HCT116 (cell line): ENCODE measurements around the gene DNAJC4. TPM values are rescaled to one million over a fixed set of nuclear protein-coding genes. Genes with fewer than 3 reads are reported as not detected.

Source experiments
- ATAC-seq: fragments of 200-7000 bp; cut with Tn5 transposase; 2 replicates; pipeline ENCODE4 v1.9.1; 2020; ENCODE audit warnings: mild to moderate bottlenecking, moderate library complexity
- BruUV-seq: library from RNA; stranded (reverse); fragments of 400-500 nt; replicated peaks from 2 replicates; lab custom pipeline; 2021; lab: Mats Ljungman, UMichigan
- CTCF ChIA-PET: fragments of 300-600 bp; sonication (Branson Sonifier 250); formaldehyde crosslinking; loops from one replicate; lab custom pipeline; 2021; ENCODE audit warnings: antibody characterized with exemption; lab: Charles Lee
- POLR2A ChIA-PET: fragments of 300-600, 350-600 bp; sonication (Branson Sonifier 250); formaldehyde crosslinking; loops from one replicate; lab custom pipeline; 2021; ENCODE audit warnings: antibody characterized with exemption; lab: Charles Lee
- RAD21 ChIA-PET, 2 experiments: fragments of 300-600 bp; sonication (Branson Sonifier 250); formaldehyde crosslinking; loops; one replicate each; lab custom pipeline; 2023; ENCODE audit warnings: low total read pairs in 2 of 2; ENCODE audit not compliant: uncharacterized antibody in 2 of 2, unreplicated experiment in 2 of 2, low non-redundant PET in 1 of 2; lab: Charles Lee
- DNase-seq: peaks from one replicate; pipeline ENCODE4 v3.0.0-alpha.2; 2010; ENCODE audit warnings: low read depth, low spot score
- H2AFZ ChIP-seq: fragments of 200-600 bp; shearing (Covaris generic), sonication (generic); 2 replicates; pipeline ENCODE4 v1.6.1; 2017; ENCODE audit warnings: low read depth, mixed run types, mixed read lengths, antibody characterized with exemption, low read length; ENCODE audit not compliant: poor library complexity, severe bottlenecking
- H3K27ac ChIP-seq: 2 replicates; pipeline ENCODE4 v1.5.1; 2012; ENCODE audit warnings: low read depth, low read length
- H3K27me3 ChIP-seq: fragments of 200-600 bp; sonication (generic); 2 replicates; pipeline ENCODE4 v1.6.1; 2016; ENCODE audit warnings: mixed run types, low read length, mixed read lengths; ENCODE audit not compliant: insufficient read depth
- H3K36me3 ChIP-seq, 2 experiments: fragments of 200-500 bp in 1 of 2; fragments of 200-600 bp in 1 of 2; sonication (Bioruptor generic) in 1 of 2; sonication (generic) in 1 of 2; 2 replicates each; pipeline versions ENCODE4 v1.5.1 to v1.6.1; 2014 to 2016; ENCODE audit warnings: low read length in 2 of 2, inconsistent platforms in 1 of 2, mixed read lengths in 1 of 2, mixed run types in 1 of 2; ENCODE audit not compliant: insufficient read depth in 2 of 2, control insufficient read depth in 1 of 2
- H3K4me1 ChIP-seq, 2 experiments: fragments of 200-600 bp in 1 of 2; sonication (generic) in 1 of 2; 2 replicates each; pipeline versions ENCODE4 v1.5.1 to v1.6.1; 2012 to 2017; ENCODE audit warnings: low read length in 2 of 2, inconsistent platforms in 1 of 2, mild to moderate bottlenecking in 1 of 2, mixed read lengths in 1 of 2, mixed run types in 1 of 2, moderate library complexity in 1 of 2; ENCODE audit not compliant: insufficient read depth in 2 of 2, control insufficient read depth in 1 of 2
- H3K4me2 ChIP-seq: fragments of 200-600 bp; sonication (generic); 2 replicates; pipeline ENCODE4 v1.6.1; 2017; ENCODE audit warnings: mixed run types, low read length, mixed read lengths
- H3K4me3 ChIP-seq, 2 experiments: fragments of 200-600 bp in 1 of 2; sonication (generic) in 1 of 2; replicated peaks in 1 of 2; 2 replicates each; pipeline ENCODE4 v1.5.1; 2011 to 2016; ENCODE audit warnings: low read length in 2 of 2, control low read depth in 1 of 2, low read depth in 1 of 2, mild to moderate bottlenecking in 1 of 2, mixed read lengths in 1 of 2, mixed run types in 1 of 2
- H3K79me2 ChIP-seq: fragments of 200-600 bp; sonication (generic); 2 replicates; pipeline ENCODE4 v1.6.1; 2017; ENCODE audit warnings: mild to moderate bottlenecking, mixed run types, low read length, moderate library complexity, mixed read lengths; ENCODE audit not compliant: insufficient read depth
- H3K9ac ChIP-seq: fragments of 200-600 bp; sonication (generic); 2 replicates; pipeline ENCODE4 v1.6.1; 2016; ENCODE audit warnings: low read length, mixed read lengths
- H3K9me2 ChIP-seq: fragments of 200-600 bp; sonication (generic), shearing (Covaris generic); 2 replicates; pipeline ENCODE4 v1.6.1; 2017; ENCODE audit warnings: mixed run types, mild to moderate bottlenecking, moderate library complexity; ENCODE audit not compliant: insufficient read depth
- H3K9me3 ChIP-seq, 2 experiments: fragments of 200-500 bp in 1 of 2; fragments of 200-600 bp in 1 of 2; sonication (Bioruptor generic) in 1 of 2; sonication (generic) in 1 of 2; 2 replicates each; pipeline ENCODE4 v1.6.1; 2014 to 2017; ENCODE audit warnings: low read length in 2 of 2, mixed read lengths in 2 of 2, inconsistent platforms in 1 of 2, low read depth in 1 of 2, mild to moderate bottlenecking in 1 of 2, mixed run types in 1 of 2, moderate library complexity in 1 of 2; ENCODE audit not compliant: control insufficient read depth in 1 of 2, insufficient read depth in 1 of 2
- H4K20me1 ChIP-seq: fragments of 200-600 bp; sonication (generic), shearing (Covaris generic); 2 replicates; pipeline ENCODE4 v1.6.1; 2017; ENCODE audit warnings: mixed run types, mild to moderate bottlenecking, moderate library complexity; ENCODE audit not compliant: insufficient read depth
- CEBPB ChIP-seq: IDR thresholded peaks from 2 replicates; pipeline ENCODE4 v1.6.1; 2012; ENCODE audit warnings: low read depth
- EGR1 ChIP-seq: IDR thresholded peaks from 2 replicates; pipeline ENCODE4 v1.6.1; 2012; ENCODE audit warnings: low read depth
- ELF1 ChIP-seq: IDR thresholded peaks from 2 replicates; pipeline ENCODE4 v1.6.1; 2012; ENCODE audit warnings: low read depth, borderline replicate concordance
- EZH2 ChIP-seq: fragments of 200-600 bp; sonication (generic); IDR thresholded peaks from 2 replicates; pipeline ENCODE4 v1.6.1; 2017; ENCODE audit warnings: antibody characterized with exemption, mixed run types
- EZH2phosphoT487 ChIP-seq: fragments of 200-600 bp; IDR thresholded peaks from 2 replicates; pipeline ENCODE4 v1.6.1; 2018; ENCODE audit warnings: antibody characterized with exemption, borderline replicate concordance
- MAX ChIP-seq: IDR thresholded peaks from 2 replicates; pipeline ENCODE4 v1.6.1; 2012
- REST ChIP-seq: IDR thresholded peaks from 2 replicates; pipeline ENCODE4 v1.6.1; 2012; ENCODE audit warnings: low read depth
- SIN3A ChIP-seq: IDR thresholded peaks from 2 replicates; pipeline ENCODE4 v1.6.1; 2012; ENCODE audit warnings: low read depth
- YY1 ChIP-seq: IDR thresholded peaks from 2 replicates; pipeline ENCODE4 v1.6.1; 2011; ENCODE audit warnings: low read length, low read depth, moderate library complexity, mild to moderate bottlenecking; ENCODE audit not compliant: insufficient replicate concordance; ENCODE audit errors: extremely low read depth
- ZBTB33 ChIP-seq: IDR thresholded peaks from 2 replicates; pipeline ENCODE4 v1.6.1; 2011; ENCODE audit warnings: mild to moderate bottlenecking, low read length, moderate library complexity; ENCODE audit not compliant: insufficient replicate concordance; ENCODE audit errors: extremely low read depth
- ZFX ChIP-seq: fragments of 450-650 bp; IDR thresholded peaks from 2 replicates; pipeline ENCODE4 v1.6.1; 2017
- ZNF274 ChIP-seq: fragments of 200-500 bp; sonication (Bioruptor generic); IDR thresholded peaks from 2 replicates; pipeline ENCODE4 v1.6.1; 2014; ENCODE audit warnings: mild to moderate bottlenecking, low read depth, low read length, inconsistent platforms
- intact Hi-C: fragments of 100-400 bp; cut with micrococcal nuclease; formaldehyde crosslinking; loops from 2 replicates; pipeline ENCODE4 v1.10.0; 2022
- total RNA-seq: library from RNA; stranded (reverse); gene quantifications from one replicate; pipeline ENCODE4 v1.2.1, GENCODE V29; 2021; ENCODE audit not compliant: unreplicated experiment

DNAJC4 gene
- total RNA-seq, 1 experiment from 2014 or later, result 25.8 TPM

GRCh38 chr11:64211181-64211872 lies 19.0 kb upstream of the DNAJC4 start:
- intact Hi-C loops, result no loop called here
- no peaks in the 10 kb centered on the region for H3K9me3 ChIP-seq
- no peaks in the 10 kb centered on the region for H3K9me2 ChIP-seq
- H3K4me2 ChIP-seq, result no peak overlapping the region
- H3K27me3 ChIP-seq, result no peaks in the 10 kb centered on the region
- no peaks in the 10 kb centered on the region for H3K4me1 ChIP-seq
- CTCF ChIA-PET, result no interaction called here
- H4K20me1 ChIP-seq, result no peaks in the 10 kb centered on the region
- POLR2A ChIA-PET, result no interaction called here
- ATAC-seq, result no peak
- no peak for DNase-seq
- H2AFZ ChIP-seq, result no peak overlapping the region
- H3K36me3 ChIP-seq, result peaks cover 6 to 7% of the 10 kb centered on the region in 2 experiments; a peak in 3 of 4 replicates
- H3K79me2 ChIP-seq, result no peaks in the 10 kb centered on the region
- RAD21 ChIA-PET, result no interaction called here
- H3K27ac ChIP-seq, result no peak overlapping the region
- H3K4me3 ChIP-seq, result no peak overlapping the region
- no peak for TF ChIP-seq EZH2
- no peak for TF ChIP-seq ZBTB33
- TF ChIP-seq REST, result no peak
- TF ChIP-seq EGR1, result no peak
- TF ChIP-seq ZNF274, result no peak
- TF ChIP-seq CEBPB, result no peak
- no peak for TF ChIP-seq YY1
- no peak for TF ChIP-seq EZH2phosphoT487
- TF ChIP-seq MAX, result no peak
- TF ChIP-seq ELF1, result no peak
- TF ChIP-seq SIN3A, result no peak
- TF ChIP-seq ZFX, result no peak
- no TSS peak for BruUV-seq
- no peak overlapping the region for H3K9ac ChIP-seq
